GM12878 (cell line): ENCODE results near the gene MSANTD3. TPM values are rescaled to one million over a fixed set of nuclear protein-coding genes. Genes with fewer than 3 reads are reported as not detected.

Experiments
- ATAC-seq: fragments of 200-7000 bp; cut with Tn5 transposase; 3 replicates; pipeline ENCODE4 v1.9.1; 2020; ENCODE audit warnings: mild to moderate bottlenecking, moderate library complexity
- BruUV-seq: library from RNA; stranded (reverse); fragments of 400-500 nt; replicated peaks from 2 replicates; lab custom pipeline; 2021; lab: Mats Ljungman, UMichigan
- CTCF ChIA-PET: fragments of 300-600 bp; sonication (Branson Sonifier 250); formaldehyde crosslinking; extraction: SDS; loops from one replicate; lab custom pipeline; 2021; ENCODE audit warnings: inconsistent platforms; lab: Yijun Ruan, JAX
- POLR2A ChIA-PET: fragments of 350-600 bp; formaldehyde crosslinking; extraction: SDS; loops from one replicate; lab custom pipeline; 2021; ENCODE audit warnings: inconsistent platforms; lab: Charles Lee
- RAD21 ChIA-PET: fragments of 300-600 bp; sonication (Branson Sonifier 250); formaldehyde crosslinking; loops from one replicate; lab custom pipeline; 2023; ENCODE audit warnings: antibody characterized with exemption; ENCODE audit not compliant: unreplicated experiment; lab: Charles Lee
- SMC1A ChIA-PET: fragments of 300-600 bp; sonication (Branson Sonifier 250); formaldehyde crosslinking; loops from one replicate; lab custom pipeline; 2023; ENCODE audit not compliant: unreplicated experiment, uncharacterized antibody; lab: Charles Lee
- DNase-seq: peaks from one replicate; pipeline ENCODE4 v3.0.0-alpha.2; 2011; ENCODE audit warnings: low read depth, low spot score
- FAIRE-seq: peaks from 3 replicates; lab custom pipeline; 2011; peaks lifted over from hg19 to GRCh38; lab: Jason Lieb, UNC
- H2AFZ ChIP-seq: 2 replicates; pipeline ENCODE4 v1.6.0; 2011; ENCODE audit warnings: low read depth, low read length, control low read depth; ENCODE audit not compliant: control insufficient read depth
- H3K27ac ChIP-seq: 2 replicates; pipeline ENCODE4 v1.5.1; 2011; ENCODE audit warnings: control low read depth; ENCODE audit not compliant: control insufficient read depth, insufficient read depth
- H3K27me3 ChIP-seq, 2 experiments: replicated peaks in 1 of 2; 2 replicates each; pipeline versions ENCODE4 v1.6.0 to v1.6.1; 2011; ENCODE audit warnings: low read length in 1 of 2; ENCODE audit not compliant: control insufficient read depth in 2 of 2, insufficient read depth in 2 of 2
- H3K36me3 ChIP-seq, 2 experiments: 2 replicates each; pipeline ENCODE4 v1.5.1; 2011; ENCODE audit warnings: low read length in 1 of 2; ENCODE audit not compliant: control insufficient read depth in 2 of 2, insufficient read depth in 2 of 2
- H3K4me1 ChIP-seq: 2 replicates; pipeline ENCODE4 v1.6.1; 2011; ENCODE audit warnings: mild to moderate bottlenecking, low read length, moderate library complexity, mixed read lengths; ENCODE audit not compliant: control insufficient read depth, insufficient read depth
- H3K4me2 ChIP-seq: 2 replicates; pipeline ENCODE4 v1.6.0; 2011; ENCODE audit warnings: control low read depth; ENCODE audit not compliant: control insufficient read depth, insufficient read depth
- H3K4me3 ChIP-seq: fragments of 200-600 bp; sonication (generic); 2 replicates; pipeline ENCODE4 v1.5.1; 2016
- H3K79me2 ChIP-seq: 2 replicates; pipeline ENCODE4 v1.6.0; 2011; ENCODE audit warnings: low read length; ENCODE audit not compliant: control insufficient read depth, insufficient read depth
- H3K9ac ChIP-seq: 2 replicates; pipeline ENCODE4 v1.8.0; 2011; ENCODE audit warnings: low read length, control low read depth, mixed read lengths; ENCODE audit not compliant: control insufficient read depth, insufficient read depth
- H3K9me3 ChIP-seq: replicated peaks from 3 replicates; pipeline ENCODE4 v1.5.1; 2011; ENCODE audit warnings: mild to moderate bottlenecking, low read length; ENCODE audit not compliant: control insufficient read depth, insufficient read depth
- H4K20me1 ChIP-seq: 2 replicates; pipeline ENCODE4 v1.6.0; 2011; ENCODE audit not compliant: control insufficient read depth, insufficient read depth
- DPF2 ChIP-seq: fragments of 450-650 bp; IDR thresholded peaks from 2 replicates; pipeline ENCODE4 v1.6.1; 2017; ENCODE audit warnings: mild to moderate bottlenecking
- EGR1 ChIP-seq, 2 experiments: IDR thresholded peaks; 1 replicate in 1 of 2; 2 replicates in 1 of 2; pipeline ENCODE4 v1.6.1; 2011 to 2012; ENCODE audit warnings: low read depth in 2 of 2, low read length in 2 of 2, borderline replicate concordance in 1 of 2, mild to moderate bottlenecking in 1 of 2, moderate library complexity in 1 of 2
- FOXK2 ChIP-seq: fragments of 450-650 bp; IDR thresholded peaks from 2 replicates; pipeline ENCODE4 v1.6.1; 2017; ENCODE audit warnings: mild to moderate bottlenecking, moderate library complexity
- GATAD2B ChIP-seq: fragments of 450-650 bp; conservative IDR thresholded peaks from 2 replicates; pipeline ENCODE4 v1.6.1; 2017; ENCODE audit warnings: low read depth, mild to moderate bottlenecking, moderate library complexity
- IKZF1 ChIP-seq: fragments of 450-650 bp; conservative IDR thresholded peaks from 2 replicates; pipeline ENCODE4 v1.6.1; 2017; ENCODE audit warnings: antibody characterized with exemption, mild to moderate bottlenecking
- MTA3 ChIP-seq: IDR thresholded peaks from 2 replicates; pipeline ENCODE4 v1.6.1; 2012; ENCODE audit warnings: low read length, inconsistent platforms, borderline replicate concordance
- WGBS: methylation state at CpG from one replicate; pipeline ENCODE4 v1.1.6; 2016; ENCODE audit warnings: low lambda C conversion rate; ENCODE audit not compliant: insufficient replicate concordance, insufficient coverage; ENCODE audit errors: missing lambda C conversion rate; 5-methylcytosine and 5-hydroxymethylcytosine counted together
- in situ Hi-C: fragments of 300-500 bp; cut with MboI; formaldehyde crosslinking; loops from 9 replicates; pipeline ENCODE4 v1.14.3; 2018; ENCODE audit warnings: mixed read lengths
- intact Hi-C: fragments of 100-400 bp; cut with micrococcal nuclease; formaldehyde crosslinking; loops from one replicate; pipeline ENCODE4 v1.14.2; 2022; ENCODE audit not compliant: unreplicated experiment
- polyA plus RNA-seq, 11 experiments: library from polyadenylated mRNA; depleted of rRNA in 4 of 11; unstranded in 6 of 11; stranded (reverse) in 5 of 11; fragments of >200 nt; fragmentation: Nextera tagmentation in 4 of 11; fragmentation: Illumina TruSeq in 1 of 11; extraction: Ambion mirVana in 4 of 11; extraction: Trizol in 1 of 11; gene quantifications; 1 replicate in 1 of 11; 2 replicates in 10 of 11; pipeline versions ENCODE4 v1.2.1 to v1.2.3, GENCODE V29; 2011 to 2016; ENCODE audit warnings: inconsistent platforms in 2 of 11, missing spikeins in 2 of 11, low read depth in 1 of 11
- total RNA-seq, 4 experiments: library from RNA; depleted of rRNA in 3 of 4; stranded (reverse); fragments of >200 nt in 3 of 4; fragmentation: Illumina TruSeq in 1 of 4; extraction: Trizol in 1 of 4; gene quantifications; 2 replicates each; pipeline versions ENCODE4 v1.2.1 to v1.2.3, GENCODE V29; 2013 to 2021
- TF ChIP-seq, protein P1 (sequence below): IDR thresholded peaks from 2 replicates; pipeline ENCODE4 v1.6.1; 2012; ENCODE audit warnings: low read length, inconsistent platforms
- TF ChIP-seq, protein P2 (sequence below): fragments of 450-650 bp; IDR thresholded peaks from 2 replicates; pipeline ENCODE4 v1.6.1; 2017; ENCODE audit warnings: antibody characterized with exemption, mild to moderate bottlenecking, moderate library complexity

Gene MSANTD3
- total and polyA plus RNA-seq, 10 of the 15 experiments (the other 5 are each of a cell fraction or from before 2014, with no cell fraction given) = 5.8 to 21.2 (median 14.7) TPM

DNA sequence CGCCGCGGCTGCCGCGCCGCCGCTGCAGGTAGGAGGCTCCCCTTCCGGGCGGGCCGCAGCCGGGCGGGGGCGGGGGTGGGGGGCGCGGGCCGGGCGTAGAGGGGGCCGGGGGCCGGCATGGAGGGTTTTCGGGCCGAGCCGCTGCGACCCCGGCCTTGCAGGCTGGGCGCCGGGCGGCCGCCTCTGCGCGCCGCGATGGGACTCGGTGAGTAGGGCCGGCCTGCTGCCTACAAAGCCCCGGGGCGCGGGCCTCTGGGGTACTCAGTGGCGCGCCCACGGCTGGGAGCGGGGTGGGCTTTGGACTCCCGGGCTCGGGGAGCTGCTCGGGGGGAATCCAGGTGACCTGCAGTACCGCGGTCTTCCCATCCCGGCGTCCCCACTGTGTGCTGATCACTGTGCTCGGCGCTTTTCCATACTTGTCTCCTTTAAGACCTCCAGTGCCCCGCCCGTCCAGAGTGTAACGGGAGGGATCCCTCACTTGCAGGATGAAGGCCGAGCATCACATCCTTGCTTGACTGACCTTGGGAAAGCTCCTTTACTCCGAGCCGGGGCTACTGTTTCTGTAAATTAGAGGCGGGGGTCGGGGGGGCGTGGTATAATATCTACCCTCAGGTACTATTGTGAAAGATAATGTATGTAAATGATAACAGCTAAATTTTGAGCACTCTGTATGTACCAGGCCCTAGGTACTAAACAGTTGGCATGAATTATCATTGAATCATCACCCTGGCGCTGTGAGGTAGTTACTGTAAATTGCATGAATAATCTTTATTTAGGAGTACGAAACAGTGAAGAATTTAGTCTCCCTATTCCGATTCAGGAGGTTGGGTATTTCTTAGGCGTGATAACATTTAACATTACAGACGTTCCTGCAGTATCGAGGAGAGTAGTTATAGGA lies 672 bp downstream of the MSANTD3 start:
- H3K27me3 ChIP-seq = no peaks in the 10 kb centered on the region
- POLR2A ChIA-PET = interaction anchor here (0.6 to 1.3 kb wide), 2 partner anchors 10 to 79 kb away, joined by 3 to 4 read pairs; no protein-coding TSS in a partner anchor
- H3K4me2 ChIP-seq = peak overlapping the region; percentile 93
- DNase-seq = no peak
- ATAC-seq = peak; percentile 74
- no peaks in the 10 kb centered on the region for H3K9me3 ChIP-seq
- FAIRE-seq = no peak
- intact Hi-C loops = loop anchor here (5.0 kb wide), 1 partner anchor 75 kb away; the partner anchor contains the start of gene TEX10
- TF ChIP-seq GATAD2B (peak; percentile 34; the same call in 1 of the 2 replicates), FOXK2 (no peak), MTA3 (0 out of 2 replicates have a peak, but pooled peaks have one; percentile 2), EGR1 (IDR thresholded peaks at IDR 0.05; ENCODE audit: borderline replicate concordance in 1 of 2, low read depth in 2 of 2, low read length in 2 of 2) (0 out of 3 replicates have a peak, but pooled peaks of 1 of the 2 experiments have one; percentile 57), IKZF1 (peak; percentile 9; the same call in 1 of the 2 replicates), DPF2 (peak; percentile 41)
- TF ChIP-seq, protein P1, sequence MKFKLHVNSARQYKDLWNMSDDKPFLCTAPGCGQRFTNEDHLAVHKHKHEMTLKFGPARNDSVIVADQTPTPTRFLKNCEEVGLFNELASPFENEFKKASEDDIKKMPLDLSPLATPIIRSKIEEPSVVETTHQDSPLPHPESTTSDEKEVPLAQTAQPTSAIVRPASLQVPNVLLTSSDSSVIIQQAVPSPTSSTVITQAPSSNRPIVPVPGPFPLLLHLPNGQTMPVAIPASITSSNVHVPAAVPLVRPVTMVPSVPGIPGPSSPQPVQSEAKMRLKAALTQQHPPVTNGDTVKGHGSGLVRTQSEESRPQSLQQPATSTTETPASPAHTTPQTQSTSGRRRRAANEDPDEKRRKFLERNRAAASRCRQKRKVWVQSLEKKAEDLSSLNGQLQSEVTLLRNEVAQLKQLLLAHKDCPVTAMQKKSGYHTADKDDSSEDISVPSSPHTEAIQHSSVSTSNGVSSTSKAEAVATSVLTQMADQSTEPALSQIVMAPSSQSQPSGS = no peak
- TF ChIP-seq, protein P2, sequence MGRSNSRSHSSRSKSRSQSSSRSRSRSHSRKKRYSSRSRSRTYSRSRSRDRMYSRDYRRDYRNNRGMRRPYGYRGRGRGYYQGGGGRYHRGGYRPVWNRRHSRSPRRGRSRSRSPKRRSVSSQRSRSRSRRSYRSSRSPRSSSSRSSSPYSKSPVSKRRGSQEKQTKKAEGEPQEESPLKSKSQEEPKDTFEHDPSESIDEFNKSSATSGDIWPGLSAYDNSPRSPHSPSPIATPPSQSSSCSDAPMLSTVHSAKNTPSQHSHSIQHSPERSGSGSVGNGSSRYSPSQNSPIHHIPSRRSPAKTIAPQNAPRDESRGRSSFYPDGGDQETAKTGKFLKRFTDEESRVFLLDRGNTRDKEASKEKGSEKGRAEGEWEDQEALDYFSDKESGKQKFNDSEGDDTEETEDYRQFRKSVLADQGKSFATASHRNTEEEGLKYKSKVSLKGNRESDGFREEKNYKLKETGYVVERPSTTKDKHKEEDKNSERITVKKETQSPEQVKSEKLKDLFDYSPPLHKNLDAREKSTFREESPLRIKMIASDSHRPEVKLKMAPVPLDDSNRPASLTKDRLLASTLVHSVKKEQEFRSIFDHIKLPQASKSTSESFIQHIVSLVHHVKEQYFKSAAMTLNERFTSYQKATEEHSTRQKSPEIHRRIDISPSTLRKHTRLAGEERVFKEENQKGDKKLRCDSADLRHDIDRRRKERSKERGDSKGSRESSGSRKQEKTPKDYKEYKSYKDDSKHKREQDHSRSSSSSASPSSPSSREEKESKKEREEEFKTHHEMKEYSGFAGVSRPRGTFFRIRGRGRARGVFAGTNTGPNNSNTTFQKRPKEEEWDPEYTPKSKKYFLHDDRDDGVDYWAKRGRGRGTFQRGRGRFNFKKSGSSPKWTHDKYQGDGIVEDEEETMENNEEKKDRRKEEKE = no peak
- TF ChIP-seq, all 136 proteins: peak for 5
- ChIA-PET RAD21 (interaction anchor here (0.9 to 1.5 kb wide), 2 partner anchors 10 to 17 kb away, joined by 3 read pairs; no protein-coding TSS in a partner anchor), CTCF (interaction anchor here (0.6 to 3.7 kb wide), 10 partner anchors 10 to 586 kb away, joined by 3 to 19 read pairs (median 3); partner anchors contain the start of gene TEX10), SMC1A (interaction anchor here (0.9 to 1.0 kb wide), 3 partner anchors 9 to 82 kb away, joined by 3 read pairs; no protein-coding TSS in a partner anchor)
- in situ Hi-C loops = no loop called here
- Histone ChIP-seq H3K79me2 (peaks cover 5% of the 10 kb centered on the region), H3K4me3 (peak overlapping the region; percentile 72), H2AFZ (peak overlapping the region; percentile 80), H4K20me1 (no peaks in the 10 kb centered on the region), H3K9ac (peak overlapping the region; percentile 77), H3K4me1 (peaks cover 12% of the 10 kb centered on the region), H3K27ac (no peak overlapping the region), H3K36me3 (no peaks in the 10 kb centered on the region)
- no TSS peak for BruUV-seq
- WGBS = 16% methylated on average over 36 of the region's 65 CpGs
